HCT116 (cell line): ENCODE data around the gene CCL28.

Source experiments
- CEBPB ChIP-seq: IDR thresholded peaks from 2 replicates; pipeline ENCODE4 v1.6.1; 2012; ENCODE audit warnings: low read depth
- EZH2 ChIP-seq: fragments of 200-600 bp; sonication (generic); IDR thresholded peaks from 2 replicates; pipeline ENCODE4 v1.6.1; 2017; ENCODE audit warnings: antibody characterized with exemption, mixed run types
- FOSL1 ChIP-seq: IDR thresholded peaks from 2 replicates; pipeline ENCODE4 v1.6.1; 2012; ENCODE audit warnings: low read depth
- JUND ChIP-seq: IDR thresholded peaks from 2 replicates; pipeline ENCODE4 v1.6.1; 2012
- POLR2A ChIP-seq: IDR thresholded peaks from 2 replicates; pipeline ENCODE4 v1.7.0; 2011; ENCODE audit warnings: borderline replicate concordance; ENCODE audit not compliant: insufficient read depth, insufficient read length; ENCODE audit errors: extremely low read depth
- SP1 ChIP-seq: IDR thresholded peaks from 2 replicates; pipeline ENCODE4 v1.6.1; 2012; ENCODE audit warnings: low read depth
- TCF7L2 ChIP-seq: IDR thresholded peaks from 2 replicates; pipeline ENCODE4 v1.7.0; 2011; ENCODE audit warnings: borderline replicate concordance, inconsistent platforms; ENCODE audit not compliant: insufficient read depth, insufficient read length; ENCODE audit errors: extremely low read depth
- TF ChIP-seq, protein P1 (sequence below), 3 experiments: fragments of 200-600 bp in 1 of 3; sonication (generic) in 1 of 3; IDR thresholded peaks in 2 of 3; conservative IDR thresholded peaks in 1 of 3; 2 replicates each; pipeline ENCODE4 v1.5.1; 2012 to 2017; ENCODE audit warnings: low read depth in 2 of 3, low read length in 2 of 3, antibody characterized with exemption in 1 of 3, borderline replicate concordance in 1 of 3, control low read depth in 1 of 3, mild to moderate bottlenecking in 1 of 3, mixed read lengths in 1 of 3, mixed run types in 1 of 3, moderate library complexity in 1 of 3; ENCODE audit not compliant: insufficient read depth in 1 of 3

DNA sequence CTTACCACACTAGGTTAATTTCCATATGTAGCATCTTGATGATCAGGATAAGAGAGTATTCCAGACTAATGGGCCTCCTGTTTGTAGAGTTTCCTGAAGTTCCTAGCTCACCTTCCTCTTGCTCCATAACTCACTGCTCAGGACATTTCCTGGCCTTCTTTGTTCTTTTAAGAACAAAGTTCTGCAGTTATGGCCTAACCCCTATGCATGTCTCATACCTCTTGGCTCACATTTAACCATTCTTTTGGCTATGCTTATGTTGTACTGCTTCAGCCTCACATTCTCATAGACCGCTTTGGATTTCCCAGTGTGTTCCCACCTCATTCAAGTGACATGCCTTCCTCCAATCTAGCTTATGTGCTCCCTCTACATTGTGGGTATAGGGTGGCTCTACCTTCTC is 58.5 kb downstream of the CCL28 start:
- TF ChIP-seq FOSL1 (no peak), POLR2A (no peak), SP1 (no peak), JUND (no peak), CEBPB (no peak), TCF7L2 (no peak), EZH2 (no peak)
- TF ChIP-seq, protein P1, sequence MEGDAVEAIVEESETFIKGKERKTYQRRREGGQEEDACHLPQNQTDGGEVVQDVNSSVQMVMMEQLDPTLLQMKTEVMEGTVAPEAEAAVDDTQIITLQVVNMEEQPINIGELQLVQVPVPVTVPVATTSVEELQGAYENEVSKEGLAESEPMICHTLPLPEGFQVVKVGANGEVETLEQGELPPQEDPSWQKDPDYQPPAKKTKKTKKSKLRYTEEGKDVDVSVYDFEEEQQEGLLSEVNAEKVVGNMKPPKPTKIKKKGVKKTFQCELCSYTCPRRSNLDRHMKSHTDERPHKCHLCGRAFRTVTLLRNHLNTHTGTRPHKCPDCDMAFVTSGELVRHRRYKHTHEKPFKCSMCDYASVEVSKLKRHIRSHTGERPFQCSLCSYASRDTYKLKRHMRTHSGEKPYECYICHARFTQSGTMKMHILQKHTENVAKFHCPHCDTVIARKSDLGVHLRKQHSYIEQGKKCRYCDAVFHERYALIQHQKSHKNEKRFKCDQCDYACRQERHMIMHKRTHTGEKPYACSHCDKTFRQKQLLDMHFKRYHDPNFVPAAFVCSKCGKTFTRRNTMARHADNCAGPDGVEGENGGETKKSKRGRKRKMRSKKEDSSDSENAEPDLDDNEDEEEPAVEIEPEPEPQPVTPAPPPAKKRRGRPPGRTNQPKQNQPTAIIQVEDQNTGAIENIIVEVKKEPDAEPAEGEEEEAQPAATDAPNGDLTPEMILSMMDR (IDR thresholded peaks at IDR 0.05 in 2 of 3, conservative IDR thresholded peaks at IDR 0.05 in 1 of 3; ENCODE audit: borderline replicate concordance in 1 of 3, insufficient read depth in 1 of 3, low read depth in 2 of 3, low read length in 2 of 3) = no peak
